GM21390 (cell line): ENCODE data around the gene IQSEC1.

Source experiments
- ATAC-seq: cut with Tn5 transposase; IDR thresholded peaks from one replicate; pipeline ENCODE4 v1.9.1; 2021; ENCODE audit not compliant: unreplicated experiment

The IQSEC1 gene

DNA sequence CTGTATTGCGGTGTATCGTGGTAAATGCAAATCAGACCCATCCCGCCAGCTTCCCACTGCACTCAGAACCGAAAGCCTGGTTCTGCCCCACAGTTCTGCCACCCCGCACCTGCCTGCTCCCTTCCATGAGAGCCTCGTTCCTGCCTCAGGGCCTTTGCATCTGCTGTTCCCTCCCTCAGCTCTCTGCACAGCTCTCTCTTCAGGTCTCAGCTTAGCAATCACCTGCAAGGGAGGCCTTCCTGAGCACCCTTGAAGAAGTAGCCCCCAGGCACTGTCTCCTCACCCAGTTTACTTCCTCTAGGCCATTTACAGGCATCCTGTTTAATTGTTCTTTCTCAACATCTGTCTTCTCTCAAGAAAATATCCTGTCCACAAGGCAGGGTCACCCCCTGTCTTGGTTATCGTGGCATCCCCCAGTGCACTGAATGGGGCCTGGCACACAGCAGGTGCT, 13.3 kb upstream of the IQSEC1 start:
- ATAC-seq: no peak

DNA sequence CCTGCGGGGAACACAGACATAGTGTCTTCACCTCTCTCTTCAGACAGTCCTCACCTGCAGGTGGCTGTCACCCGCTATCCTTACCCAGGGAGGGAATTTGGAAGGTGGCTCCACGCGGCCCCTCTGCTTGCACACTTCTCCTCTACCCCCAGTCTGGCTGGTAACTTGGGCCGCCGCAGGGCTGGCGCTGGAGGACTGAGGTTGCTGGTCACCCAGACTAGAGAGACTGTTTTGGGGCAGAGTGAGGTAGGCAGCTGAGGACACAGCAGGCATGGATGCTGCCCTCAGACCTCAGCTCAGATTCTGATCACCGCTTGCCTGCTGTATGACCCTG, 12.6 kb upstream of the IQSEC1 start:
- ATAC-seq: no peak

DNA sequence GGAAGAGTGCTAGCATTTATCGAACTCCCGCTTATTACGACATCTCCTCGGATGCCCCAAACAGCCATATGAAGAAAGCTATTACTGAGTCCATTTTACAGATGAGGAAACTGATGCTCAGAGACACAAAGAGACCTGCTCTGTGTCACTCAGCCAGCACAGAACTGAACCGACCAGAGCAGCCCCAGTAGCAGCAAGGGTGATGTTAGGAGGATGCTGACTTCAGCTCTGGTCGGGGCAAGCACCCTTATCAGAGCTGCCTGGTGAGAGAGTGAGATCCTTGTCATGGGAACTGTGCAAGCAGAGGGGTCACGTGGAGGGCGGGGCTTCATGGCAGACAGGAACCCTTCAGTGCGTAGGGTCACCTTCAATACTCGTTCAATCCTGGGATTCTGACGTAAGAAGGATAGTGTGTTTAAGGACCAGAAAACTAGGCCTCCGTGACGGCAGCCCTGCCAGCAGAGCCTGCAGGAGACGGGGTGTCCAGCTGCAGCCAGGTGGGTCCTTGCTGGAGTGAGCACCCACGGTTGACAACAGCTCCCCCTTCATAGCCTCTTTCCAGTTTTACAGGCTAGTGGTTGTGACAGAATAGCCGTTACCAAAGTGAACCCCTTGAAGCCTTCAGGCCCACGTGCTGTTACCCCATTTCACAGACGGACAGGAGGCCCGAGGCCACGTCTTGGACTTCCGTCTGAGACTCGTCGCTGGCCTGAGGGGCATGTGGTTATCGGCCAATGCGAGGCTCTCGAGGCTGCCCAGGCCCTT, 12.0 kb upstream of the IQSEC1 start:
- ATAC-seq: no peak

DNA sequence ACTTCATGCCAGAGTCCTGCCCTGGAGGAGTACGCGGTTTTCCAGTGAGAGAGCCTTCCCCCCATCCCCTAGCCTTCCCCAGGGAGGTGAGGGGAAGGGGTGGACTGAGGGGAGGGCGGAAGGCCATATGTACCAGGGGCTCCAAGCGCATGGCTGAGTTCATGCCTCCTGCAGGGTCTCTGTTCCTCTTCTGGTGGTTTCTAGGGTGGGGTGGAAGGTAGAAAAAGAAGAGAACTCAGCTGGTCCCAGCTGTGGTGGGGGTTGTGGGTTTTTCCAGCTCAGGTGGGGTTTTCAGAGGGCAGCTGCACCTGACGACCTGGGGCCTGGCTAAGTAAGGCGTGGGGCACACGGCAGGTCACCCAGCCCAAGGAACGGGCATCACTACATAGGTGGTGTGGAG, 10.7 kb upstream of the IQSEC1 start:
- ATAC-seq: peak; percentile 54

DNA sequence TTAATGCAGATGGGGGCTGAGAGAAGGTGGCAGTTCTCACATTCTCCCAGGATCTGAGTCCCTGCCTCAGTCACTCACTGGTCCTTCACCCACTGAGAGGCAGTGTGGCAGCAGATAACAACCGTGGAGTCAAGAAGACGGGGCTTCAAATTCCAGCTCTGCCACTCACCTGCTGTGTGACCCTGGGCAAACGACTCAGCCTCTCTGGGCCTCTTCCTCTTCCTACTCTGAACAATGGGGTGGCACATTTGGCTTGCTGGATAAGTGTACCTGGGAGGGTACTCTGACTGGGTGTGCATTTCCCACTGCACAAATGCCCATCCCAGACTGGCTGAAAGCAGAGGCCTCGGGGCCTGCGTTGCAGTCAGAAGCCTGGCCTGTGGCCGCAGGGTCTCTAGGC, 10.0 kb upstream of the IQSEC1 start:
- ATAC-seq: no peak

DNA sequence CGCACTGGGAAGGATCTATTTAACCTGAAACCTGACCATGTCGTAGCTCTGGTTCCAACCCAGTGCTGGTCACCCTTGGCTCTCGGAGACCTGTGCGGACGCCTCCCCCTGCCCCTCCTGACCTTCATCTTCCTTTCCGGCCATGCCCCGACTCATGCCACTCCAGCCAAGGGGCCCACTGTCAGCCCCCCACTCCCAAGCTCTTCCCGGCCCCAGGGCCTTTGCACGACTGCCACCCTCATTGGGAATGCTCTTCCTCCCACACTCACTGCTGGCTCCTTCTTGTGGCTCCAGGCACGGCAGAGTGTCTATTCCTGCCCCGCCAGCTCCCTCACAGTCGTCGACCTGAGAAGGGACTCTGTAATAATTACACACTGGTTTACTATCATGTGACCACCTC, 9.4 kb upstream of the IQSEC1 start:
- no peak for ATAC-seq

DNA sequence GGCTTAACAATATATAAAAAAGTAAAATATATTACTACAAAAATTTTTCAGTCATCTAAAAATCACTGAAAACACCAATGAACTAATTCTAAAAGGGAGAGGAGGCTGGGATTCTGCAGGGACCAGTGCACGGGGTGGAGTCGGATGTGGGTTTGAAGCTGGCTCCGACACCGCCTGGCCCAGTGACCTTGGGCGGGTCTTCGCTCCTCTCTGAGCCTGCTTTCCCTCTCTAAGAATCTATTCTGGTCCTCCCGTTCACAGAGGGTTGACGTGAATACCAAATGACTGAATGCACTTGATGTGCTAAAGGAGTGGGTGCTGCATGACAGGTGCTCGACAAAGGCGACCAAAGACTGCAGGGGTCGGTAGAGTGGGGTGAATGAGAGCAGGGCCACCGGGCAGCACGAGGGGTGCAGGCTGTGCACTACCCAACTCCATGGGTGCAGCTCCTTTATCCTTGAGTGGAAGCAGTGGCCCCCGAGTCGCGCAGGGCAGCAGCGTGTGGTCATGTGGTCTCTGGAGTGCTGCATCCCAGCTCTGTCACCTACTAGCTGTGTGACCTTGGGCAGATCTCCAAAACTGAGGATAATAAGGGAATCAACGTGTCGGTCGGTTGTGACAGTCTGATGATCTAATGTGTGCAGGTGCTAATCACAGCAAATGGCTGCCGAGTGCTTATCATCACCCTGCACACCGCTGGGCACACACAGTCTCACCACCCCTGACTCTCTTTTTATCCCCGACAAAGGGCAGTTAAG, 8.6 kb upstream of the IQSEC1 start:
- no peak for ATAC-seq

DNA sequence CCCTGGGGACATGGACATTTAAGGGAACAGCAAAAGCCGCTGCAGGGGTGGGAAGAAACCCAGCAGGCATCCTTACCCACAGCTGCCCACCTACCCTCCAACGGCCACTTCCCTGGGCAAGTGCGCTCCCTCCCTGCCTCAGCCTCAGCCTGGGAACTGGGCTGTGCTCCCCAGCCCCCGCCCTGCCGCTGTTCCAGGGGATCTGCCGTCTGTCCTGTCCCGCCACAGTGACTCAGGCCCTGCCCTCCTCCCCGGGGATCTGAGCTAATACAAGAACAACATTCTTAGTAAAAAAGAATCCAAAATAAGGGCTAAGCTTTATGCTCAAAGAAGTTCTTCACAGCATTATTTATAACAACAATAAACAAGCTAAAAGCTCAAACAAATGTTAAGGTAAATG, 7.4 kb upstream of the IQSEC1 start:
- no peak for ATAC-seq

DNA sequence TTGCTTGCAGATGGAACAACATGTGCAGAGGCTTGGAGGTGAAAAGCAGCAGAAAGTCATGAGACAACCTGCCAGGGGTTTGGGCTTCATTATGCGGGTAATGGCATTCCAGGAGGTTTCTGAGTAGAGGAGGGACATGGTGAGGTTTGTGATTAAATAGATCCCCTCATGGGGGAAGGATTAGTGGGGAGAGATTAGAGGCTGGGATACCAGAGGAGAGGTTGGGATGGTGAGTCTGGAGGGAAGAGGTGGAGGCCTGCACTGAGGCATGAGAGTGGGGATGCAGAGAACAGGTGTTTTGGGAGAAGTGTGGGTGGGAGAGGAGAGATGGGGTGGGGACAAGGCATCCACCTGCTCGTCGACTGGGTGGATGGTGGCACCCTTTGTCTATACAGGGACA, 6.8 kb upstream of the IQSEC1 start:
- ATAC-seq: no peak

DNA sequence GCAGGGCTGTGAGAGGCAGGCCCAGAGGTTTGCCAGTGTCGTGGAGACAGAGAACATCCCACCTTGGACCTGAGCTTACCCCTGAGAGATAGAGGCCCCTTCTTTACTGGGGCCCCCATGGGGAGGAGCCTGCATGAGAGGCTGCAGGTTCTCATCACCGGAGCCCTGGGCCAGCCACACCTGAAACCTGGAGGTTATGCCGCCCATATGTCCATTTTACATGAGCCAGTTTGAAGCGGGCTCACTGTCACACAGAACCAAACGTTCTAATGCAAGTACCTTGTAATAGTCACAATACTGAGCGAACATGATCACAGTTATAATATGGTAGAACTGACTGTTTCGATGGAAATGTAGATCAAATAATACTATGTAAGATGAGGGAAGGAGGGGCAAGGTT, 6.3 kb upstream of the IQSEC1 start:
- ATAC-seq: no peak

DNA sequence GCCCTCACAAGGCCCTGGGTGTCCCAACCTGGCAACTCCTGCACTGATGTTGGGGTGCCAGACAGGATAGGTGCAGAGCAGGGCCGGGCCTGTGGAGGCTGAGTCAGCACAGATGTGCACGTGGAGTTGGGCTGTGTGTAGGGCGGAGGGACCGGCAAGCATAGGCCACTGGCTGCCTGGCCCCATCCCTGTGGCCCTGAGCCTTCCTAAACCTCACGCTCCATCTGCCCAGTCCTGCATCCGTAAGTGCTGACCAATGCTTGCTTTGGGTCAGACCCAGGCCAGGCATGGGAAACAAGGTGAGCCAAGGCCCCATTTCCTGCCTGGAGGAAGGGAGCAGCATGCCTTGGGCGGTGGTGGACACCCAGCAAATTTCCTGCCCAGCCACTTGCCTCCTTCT, 5.8 kb upstream of the IQSEC1 start:
- ATAC-seq: no peak

DNA sequence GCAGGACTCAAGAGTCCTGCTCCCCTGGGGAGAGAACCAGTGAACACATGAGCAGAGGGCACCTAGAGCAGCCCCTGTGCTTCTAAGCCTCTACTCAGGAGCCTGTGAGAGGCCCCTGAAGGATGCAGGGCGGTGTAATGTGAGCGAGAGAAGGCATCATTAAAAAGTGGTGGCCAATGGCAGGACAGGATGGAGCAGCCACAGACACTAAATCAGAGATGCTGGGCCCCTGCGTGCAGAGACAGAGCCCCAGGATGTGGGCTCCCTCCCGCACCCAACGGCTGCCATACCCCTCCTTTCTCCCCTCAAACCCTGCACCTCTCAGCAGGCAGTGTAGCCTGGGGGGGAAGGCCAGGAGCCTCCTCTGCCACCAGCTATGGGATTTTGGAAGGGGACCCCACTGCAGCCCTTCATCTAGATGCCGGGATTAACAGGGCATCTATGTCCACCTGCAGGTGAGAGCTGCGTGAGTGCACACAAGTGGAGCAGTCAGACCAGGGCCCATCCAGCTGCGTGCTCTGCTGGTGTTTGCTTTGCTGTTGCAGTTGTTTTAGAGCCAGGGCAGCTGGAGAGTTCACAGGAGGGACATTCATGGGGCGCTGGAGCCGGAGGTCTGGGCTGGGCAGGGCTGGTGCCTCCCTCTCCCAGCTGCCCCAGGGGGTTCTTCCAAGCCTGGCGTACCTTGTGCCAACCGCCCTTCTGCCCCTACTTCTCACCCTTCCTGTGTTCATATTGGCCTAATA, 5.1 kb upstream of the IQSEC1 start:
- ATAC-seq: no peak

DNA sequence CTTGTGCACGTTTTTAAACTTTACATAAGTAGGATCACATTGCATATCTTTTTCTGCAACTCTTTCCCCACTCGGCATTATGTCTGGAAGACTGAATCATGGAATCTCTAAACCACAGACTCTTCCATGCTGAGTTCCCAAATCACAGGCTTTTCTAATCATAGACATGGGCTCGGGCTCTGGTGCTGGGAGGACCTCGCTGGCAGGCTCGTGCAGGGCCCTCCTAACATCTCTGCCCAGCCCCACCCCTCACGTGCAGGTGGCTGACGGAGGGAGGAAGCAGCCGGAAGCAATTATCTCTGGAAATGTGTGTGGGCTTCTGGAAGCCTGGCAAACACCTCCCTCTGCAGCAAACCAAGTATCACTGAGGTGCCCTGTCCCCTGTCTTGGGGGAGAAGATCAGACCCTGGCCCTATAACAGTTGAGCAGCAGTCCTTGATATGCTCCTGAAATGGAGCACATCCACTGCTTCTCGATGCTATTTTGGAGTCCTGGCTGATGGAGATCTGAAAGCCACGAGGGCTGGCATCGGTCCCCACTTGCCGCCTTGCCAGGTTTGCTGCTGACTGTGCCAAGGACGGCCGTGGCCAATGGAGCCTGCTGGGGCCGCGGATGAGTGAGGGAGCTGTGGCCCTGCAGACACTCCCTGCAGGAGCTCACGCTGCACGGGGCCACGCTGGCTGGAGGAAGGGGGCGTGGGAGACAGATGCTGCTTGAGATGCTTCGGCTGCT, 4.4 kb upstream of the IQSEC1 start:
- no peak for ATAC-seq

DNA sequence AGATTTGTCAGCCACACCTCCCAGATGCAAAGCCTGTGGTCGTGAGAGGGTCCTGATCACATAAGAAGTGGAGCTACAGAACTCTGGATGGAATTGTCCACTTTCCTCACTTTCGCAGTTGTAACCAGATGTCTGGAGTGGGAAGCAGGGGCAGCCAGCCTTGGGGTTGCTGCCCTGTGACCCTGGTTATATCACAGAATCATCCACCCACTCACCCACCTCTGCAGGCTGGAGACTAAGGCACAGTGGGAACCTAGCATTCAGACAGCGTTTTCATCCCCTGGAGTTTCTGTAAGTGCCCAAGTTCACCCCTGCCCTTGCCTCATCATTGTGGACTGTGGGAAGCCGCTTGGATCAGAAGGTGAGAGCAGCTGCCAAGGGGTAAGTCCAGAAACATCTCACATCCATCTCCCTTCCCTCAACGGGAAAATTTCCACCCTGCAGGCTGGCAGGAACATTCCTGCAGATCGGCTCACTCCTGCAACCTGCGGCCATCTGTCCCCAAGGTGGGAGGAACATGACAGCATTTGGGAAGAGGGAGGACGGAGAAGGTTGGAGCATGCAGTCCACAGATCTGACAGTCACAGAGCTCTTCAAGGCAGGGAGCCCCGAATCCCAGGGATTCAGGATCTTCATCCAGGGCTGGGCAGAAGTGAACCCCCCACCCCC, 2.9 kb upstream of the IQSEC1 start:
- no peak for ATAC-seq

DNA sequence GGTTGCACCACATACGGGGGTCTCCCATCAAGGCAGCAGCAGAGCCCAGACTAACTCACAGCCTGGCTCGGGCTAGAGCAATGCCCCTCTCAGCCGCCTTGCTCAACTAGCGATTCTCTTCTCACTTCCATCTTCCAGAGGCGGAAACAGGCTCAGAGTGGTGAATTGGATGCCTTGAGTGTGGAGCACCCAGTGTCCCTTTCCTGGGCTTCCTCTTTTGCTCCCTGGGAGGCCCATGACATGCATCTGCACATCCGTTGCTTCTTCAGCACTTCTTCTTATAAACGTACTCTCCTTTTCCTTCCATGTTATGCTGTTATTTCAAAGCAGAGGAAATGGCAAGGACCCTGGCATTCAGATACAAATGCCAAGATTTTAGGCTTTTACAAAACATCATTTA, 2.1 kb upstream of the IQSEC1 start:
- ATAC-seq: no peak

DNA sequence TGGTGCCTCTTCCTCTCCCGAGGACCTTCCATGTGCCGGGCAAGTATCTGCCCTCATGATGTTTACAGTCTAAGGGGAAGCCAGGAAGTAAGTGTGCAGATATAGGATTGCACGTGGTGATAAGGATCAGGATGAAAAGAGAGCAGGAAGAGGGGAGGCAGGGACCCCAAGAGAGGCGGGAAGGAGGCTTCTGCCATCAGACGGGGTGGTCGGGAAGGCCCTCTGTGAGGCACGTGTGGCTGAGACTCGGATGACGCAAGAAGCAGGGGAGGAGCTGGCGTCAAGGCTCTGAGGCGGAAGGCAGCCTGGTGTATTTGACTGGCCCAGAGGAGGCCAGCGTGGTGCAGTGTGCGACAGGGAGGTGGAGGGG, 762 bp upstream of the IQSEC1 start:
- no peak for ATAC-seq

DNA sequence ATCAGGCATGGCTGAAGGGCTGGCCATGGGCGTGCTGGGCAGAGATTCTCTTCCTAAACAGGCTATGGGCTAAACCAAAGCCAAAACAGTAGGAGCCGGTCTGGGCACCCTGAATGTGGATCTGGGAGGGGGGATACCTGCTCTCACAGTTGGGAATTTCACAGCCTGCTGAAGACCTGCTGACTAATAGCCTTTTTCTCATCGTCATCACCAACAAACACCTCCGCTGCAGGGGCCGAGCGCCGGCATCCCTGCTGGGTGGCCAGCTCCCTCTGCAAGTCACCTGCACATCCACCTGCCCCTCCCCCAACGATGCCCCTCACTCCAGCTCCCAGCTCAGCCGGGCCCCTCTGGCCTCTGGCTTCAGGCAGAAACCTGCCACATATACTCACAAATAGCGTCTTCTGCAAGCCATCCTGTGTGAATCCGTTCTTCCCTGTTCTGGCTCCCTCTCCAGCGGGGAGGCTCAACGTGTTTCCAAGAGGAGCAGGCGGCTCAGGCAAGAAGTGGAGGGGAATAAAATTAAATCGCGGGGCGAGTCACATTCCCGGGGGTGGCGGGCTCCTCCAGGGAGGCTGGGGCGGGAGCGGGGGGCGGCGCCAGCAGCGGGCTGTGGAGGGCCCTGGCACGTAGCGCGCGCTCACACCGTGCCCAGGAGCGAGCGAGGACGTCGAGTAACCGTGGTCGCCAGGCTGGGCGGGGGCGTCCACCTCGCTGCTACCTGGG, 466 bp downstream of the IQSEC1 start:
- ATAC-seq: peak; percentile 35

DNA sequence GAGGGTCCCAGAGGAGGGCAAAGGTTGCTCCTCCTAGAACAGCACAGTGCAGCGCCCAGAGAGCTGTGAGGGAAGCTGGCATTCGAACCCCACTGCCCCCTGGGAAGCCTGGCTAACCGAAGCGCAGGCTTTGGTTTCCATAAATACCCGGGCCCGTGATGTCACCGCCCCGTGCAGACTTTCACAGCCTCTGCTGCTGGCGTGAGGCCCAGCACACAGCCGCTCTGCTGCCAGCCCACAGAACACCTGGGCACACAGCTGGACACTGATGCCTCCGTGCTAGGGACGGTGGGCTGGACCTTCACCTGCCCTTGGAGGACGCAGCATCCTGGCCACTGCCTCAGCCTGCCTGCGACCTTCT, 1.0 kb downstream of the IQSEC1 start:
- peak; percentile 53 for ATAC-seq

DNA sequence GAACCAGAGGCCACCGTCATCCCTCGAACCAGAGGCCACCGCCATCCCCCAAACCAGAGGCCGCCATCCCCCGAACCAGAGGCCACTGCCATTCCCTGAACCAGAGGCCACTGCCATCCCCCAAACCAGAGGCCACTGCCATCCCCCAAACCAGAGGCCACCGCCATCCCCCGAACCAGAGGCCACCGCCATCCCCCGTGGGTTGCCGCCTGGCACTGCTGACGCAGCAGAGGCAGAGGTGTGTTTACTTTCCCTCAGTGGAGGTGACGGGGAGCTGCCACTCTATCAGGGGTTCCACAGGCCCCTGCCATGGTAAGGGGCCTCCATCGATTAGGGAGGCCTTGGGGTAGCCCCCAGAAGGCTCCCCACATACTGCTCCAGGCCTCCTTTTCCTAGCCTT, 1.5 kb downstream of the IQSEC1 start:
- no peak for ATAC-seq

DNA sequence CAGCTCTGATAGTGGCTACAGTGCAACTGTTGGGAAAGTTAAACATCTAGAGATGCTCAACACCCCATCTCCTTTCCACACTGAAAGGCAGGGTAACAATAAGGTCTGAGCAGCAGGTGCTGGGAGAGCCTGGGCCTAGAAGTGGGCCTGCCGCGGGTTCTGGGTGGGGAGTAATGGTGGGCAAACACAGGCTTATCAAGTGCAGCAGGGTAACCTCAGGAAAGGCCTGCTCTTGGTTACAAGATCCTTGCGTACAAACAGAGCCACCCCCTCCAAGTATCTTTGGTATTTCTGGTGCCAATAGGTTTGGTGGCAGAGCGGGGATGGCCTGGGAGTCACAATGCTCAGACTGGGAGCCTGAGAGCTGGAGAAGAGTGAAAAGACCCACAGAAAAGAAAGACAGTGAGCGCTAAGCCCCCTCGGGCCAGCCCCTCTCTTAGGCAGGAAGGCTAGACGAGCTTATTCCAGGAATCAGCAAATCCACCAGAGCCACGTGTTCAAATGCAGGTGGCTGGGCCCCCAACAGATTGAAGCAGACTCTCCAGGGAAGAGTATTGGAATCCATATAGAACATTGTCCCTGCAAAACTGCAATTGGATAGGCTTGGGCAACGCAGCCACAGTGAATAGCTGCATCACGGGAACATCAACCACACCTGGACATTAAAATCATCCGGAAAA, 2.7 kb downstream of the IQSEC1 start:
- no peak for ATAC-seq
